ENCODE measurements around the gene GPR55. TPM values are rescaled to one million over a fixed set of nuclear protein-coding genes. Genes with fewer than 3 reads are reported as not detected.

The GPR55 gene
- total and polyA plus RNA-seq, 10 of the 15 experiments (the other 5 are each of a cell fraction or from before 2014, with no cell fraction given): 2.1 to 30.1 (median 16.2) TPM

DNA sequence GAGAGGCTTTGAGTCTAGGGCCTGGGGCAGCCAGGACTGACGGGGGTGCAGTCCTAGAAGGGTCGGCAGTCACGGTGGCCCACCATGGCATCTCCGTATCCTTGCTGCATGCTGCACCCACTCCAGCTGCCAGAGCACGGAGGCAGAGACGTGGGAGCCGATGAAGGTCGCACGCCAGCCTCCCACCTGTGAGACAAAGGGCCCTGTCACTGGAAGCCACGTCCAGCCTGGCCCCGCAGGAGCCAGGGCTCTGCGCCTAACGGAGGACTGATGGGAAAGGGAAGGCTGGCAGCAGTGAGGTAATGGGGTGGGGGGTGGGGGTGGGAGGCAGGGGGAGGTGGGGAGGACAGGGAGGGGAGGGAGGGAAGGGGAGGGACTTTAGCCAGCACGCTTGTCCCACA lies 38.4 kb downstream of the GPR55 start:
- Histone ChIP-seq H3K4me2 (ENCODE audit: control insufficient read depth, insufficient read depth) (no peak overlapping the region), H4K20me1 (ENCODE audit: control insufficient read depth, insufficient read depth) (no peaks in the 10 kb centered on the region), H3K9ac (ENCODE audit: control insufficient read depth, insufficient read depth, low read length) (no peak overlapping the region), H3K79me2 (ENCODE audit: control insufficient read depth, insufficient read depth, low read length) (no peaks in the 10 kb centered on the region), H3K9me3 (replicated peaks; ENCODE audit: control insufficient read depth, insufficient read depth, low read length) (peaks cover 1% of the 10 kb centered on the region; the same call in 1 of the 3 replicates), H2AFZ (ENCODE audit: control insufficient read depth, low read depth, low read length) (no peak overlapping the region), H3K4me1 (ENCODE audit: control insufficient read depth, insufficient read depth, low read length) (peaks cover 15% of the 10 kb centered on the region), H3K36me3 (ENCODE audit: control insufficient read depth in 2 of 2, insufficient read depth in 2 of 2, low read length in 1 of 2) (no peaks in the 10 kb centered on the region), H3K4me3 (no peak overlapping the region), H3K27me3 (replicated peaks in 1 of 2; ENCODE audit: control insufficient read depth in 2 of 2, insufficient read depth in 2 of 2, low read length in 1 of 2) (no peaks in the 10 kb centered on the region), H3K27ac (ENCODE audit: control insufficient read depth, insufficient read depth) (no peak overlapping the region)
- TF ChIP-seq ATF7 (IDR thresholded peaks at IDR 0.05; ENCODE audit: low read depth) (no peak), NR2C1 (IDR thresholded peaks at IDR 0.05) (no peak), ZBED1 (IDR thresholded peaks at IDR 0.05; ENCODE audit: borderline replicate concordance) (no peak), MTA2 (IDR thresholded peaks at IDR 0.05; ENCODE audit: low read depth) (no peak), ZNF24 (IDR thresholded peaks at IDR 0.05) (no peak)
- TF ChIP-seq, protein P1, sequence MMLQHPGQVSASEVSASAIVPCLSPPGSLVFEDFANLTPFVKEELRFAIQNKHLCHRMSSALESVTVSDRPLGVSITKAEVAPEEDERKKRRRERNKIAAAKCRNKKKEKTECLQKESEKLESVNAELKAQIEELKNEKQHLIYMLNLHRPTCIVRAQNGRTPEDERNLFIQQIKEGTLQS (IDR thresholded peaks at IDR 0.05; ENCODE audit: borderline replicate concordance, extremely low read depth, low read depth, low read length): no peak
- RAD21 ChIA-PET (ENCODE audit: unreplicated experiment): interaction anchor here (1.1 kb wide), 1 partner anchor 101 kb away, joined by 3 read pairs; no protein-coding TSS in a partner anchor
- POLR2A ChIA-PET: no interaction called here
- in situ Hi-C loops (cut with MboI) (no loop called here), intact Hi-C loops (cut with micrococcal nuclease; ENCODE audit: unreplicated experiment) (no loop called here)
- no peak for FAIRE-seq
- DNase-seq (ENCODE audit: low read depth, low spot score): no peak
- no peak for ATAC-seq
- WGBS (ENCODE audit: insufficient coverage, insufficient replicate concordance, low lambda C conversion rate, missing lambda C conversion rate): 77% methylated on average over 14 of the region's 14 CpGs
- CTCF ChIA-PET: interaction anchor here (1.0 to 1.7 kb wide), 4 partner anchors 22 to 99 kb away, joined by 3 to 4 read pairs (median 4); partner anchors contain the start of gene ITM2C
- no TSS peak for BruUV-seq (replicated peaks)
- SMC1A ChIA-PET (ENCODE audit: uncharacterized antibody, unreplicated experiment): interaction anchor here (1.2 kb wide), 1 partner anchor 99 kb away, joined by 3 read pairs; no protein-coding TSS in a partner anchor

DNA sequence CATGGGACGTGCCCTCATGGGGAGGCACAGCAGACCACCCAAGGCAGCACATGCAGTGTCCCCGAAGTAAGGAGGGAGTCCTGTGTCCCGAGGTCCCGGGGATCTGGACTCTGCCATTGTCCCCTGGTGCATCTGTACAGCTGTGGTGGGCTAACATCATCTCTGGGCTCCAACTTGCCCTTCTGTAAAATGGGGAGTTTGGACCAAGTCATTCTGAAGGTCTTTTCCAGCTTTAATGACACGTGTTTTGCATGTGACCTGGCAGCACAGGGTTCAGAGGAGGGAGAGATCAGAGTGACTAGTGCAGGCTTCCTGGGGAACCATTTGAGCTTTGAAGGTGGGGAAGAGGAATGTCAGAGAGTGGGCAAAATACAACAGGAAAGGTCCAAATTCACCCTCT lies 38.8 kb downstream of the GPR55 start:
- Histone ChIP-seq H3K27me3 (replicated peaks in 1 of 2; ENCODE audit: control insufficient read depth in 2 of 2, insufficient read depth in 2 of 2, low read length in 1 of 2) (no peaks in the 10 kb centered on the region), H2AFZ (ENCODE audit: control insufficient read depth, low read depth, low read length) (no peak overlapping the region), H3K9me3 (replicated peaks; ENCODE audit: control insufficient read depth, insufficient read depth, low read length) (peaks cover 1% of the 10 kb centered on the region; the same call in 1 of the 3 replicates), H3K4me1 (ENCODE audit: control insufficient read depth, insufficient read depth, low read length) (peaks cover 10% of the 10 kb centered on the region), H3K79me2 (ENCODE audit: control insufficient read depth, insufficient read depth, low read length) (no peaks in the 10 kb centered on the region), H3K4me2 (ENCODE audit: control insufficient read depth, insufficient read depth) (no peak overlapping the region), H3K4me3 (no peak overlapping the region), H3K27ac (ENCODE audit: control insufficient read depth, insufficient read depth) (no peak overlapping the region), H3K9ac (ENCODE audit: control insufficient read depth, insufficient read depth, low read length) (no peak overlapping the region), H4K20me1 (ENCODE audit: control insufficient read depth, insufficient read depth) (no peaks in the 10 kb centered on the region), H3K36me3 (ENCODE audit: control insufficient read depth in 2 of 2, insufficient read depth in 2 of 2, low read length in 1 of 2) (no peaks in the 10 kb centered on the region)
- ChIA-PET RAD21 (ENCODE audit: unreplicated experiment) (interaction anchor here (0.9 to 1.1 kb wide), 2 partner anchors 25 to 101 kb away, joined by 3 read pairs; no protein-coding TSS in a partner anchor), POLR2A (no interaction called here), SMC1A (ENCODE audit: uncharacterized antibody, unreplicated experiment) (interaction anchor here (1.2 kb wide), 1 partner anchor 99 kb away, joined by 3 read pairs; no protein-coding TSS in a partner anchor), CTCF (interaction anchor here (1.0 to 1.7 kb wide), 5 partner anchors 12 to 100 kb away, joined by 3 to 4 read pairs (median 3); partner anchors contain the start of gene ITM2C)
- in situ Hi-C loops (cut with MboI) (no loop called here), intact Hi-C loops (cut with micrococcal nuclease; ENCODE audit: unreplicated experiment) (no loop called here)
- BruUV-seq (replicated peaks): no TSS peak
- ATAC-seq (no peak), DNase-seq (ENCODE audit: low read depth, low spot score) (no peak), FAIRE-seq (no peak)
- TF ChIP-seq GABPA (IDR thresholded peaks at IDR 0.05; ENCODE audit: low read depth) (no peak), LARP7 (IDR thresholded peaks at IDR 0.05) (no peak), SMC3 (IDR thresholded peaks at IDR 0.05; ENCODE audit: borderline replicate concordance, low read length) (no peak), RCOR1 (conservative IDR thresholded peaks at IDR 0.05; ENCODE audit: low read depth, low read length) (no peak), BHLHE40 (IDR thresholded peaks at IDR 0.05; ENCODE audit: borderline replicate concordance in 1 of 2, low read depth in 2 of 2, low read length in 1 of 2) (no peak), PAX8 (IDR thresholded peaks at IDR 0.05) (no peak), ZNF207 (IDR thresholded peaks at IDR 0.05; ENCODE audit: borderline replicate concordance) (no peak)
- TF ChIP-seq, protein P2, sequence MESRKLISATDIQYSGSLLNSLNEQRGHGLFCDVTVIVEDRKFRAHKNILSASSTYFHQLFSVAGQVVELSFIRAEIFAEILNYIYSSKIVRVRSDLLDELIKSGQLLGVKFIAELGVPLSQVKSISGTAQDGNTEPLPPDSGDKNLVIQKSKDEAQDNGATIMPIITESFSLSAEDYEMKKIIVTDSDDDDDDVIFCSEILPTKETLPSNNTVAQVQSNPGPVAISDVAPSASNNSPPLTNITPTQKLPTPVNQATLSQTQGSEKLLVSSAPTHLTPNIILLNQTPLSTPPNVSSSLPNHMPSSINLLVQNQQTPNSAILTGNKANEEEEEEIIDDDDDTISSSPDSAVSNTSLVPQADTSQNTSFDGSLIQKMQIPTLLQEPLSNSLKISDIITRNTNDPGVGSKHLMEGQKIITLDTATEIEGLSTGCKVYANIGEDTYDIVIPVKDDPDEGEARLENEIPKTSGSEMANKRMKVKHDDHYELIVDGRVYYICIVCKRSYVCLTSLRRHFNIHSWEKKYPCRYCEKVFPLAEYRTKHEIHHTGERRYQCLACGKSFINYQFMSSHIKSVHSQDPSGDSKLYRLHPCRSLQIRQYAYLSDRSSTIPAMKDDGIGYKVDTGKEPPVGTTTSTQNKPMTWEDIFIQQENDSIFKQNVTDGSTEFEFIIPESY (IDR thresholded peaks at IDR 0.05): no peak
- WGBS (ENCODE audit: insufficient coverage, insufficient replicate concordance, low lambda C conversion rate, missing lambda C conversion rate): 45% methylated on average over 5 of the region's 5 CpGs
